ENCODE data around the gene TMEM150C.

Gene TMEM150C

GRCh38 chr4:82469791-82470345, 91.9 kb downstream of the TMEM150C start:
- no peak for DNase-seq

- no peak for DNase-seq
These were observed 94.3 kb downstream of the TMEM150C start for GRCh38 chr4:82467471-82467870.

- DNase-seq: no peak
These were observed 98.6 kb downstream of the TMEM150C start for GRCh38 chr4:82463221-82463620.

GRCh38 chr4:82462415-82462831, 99.4 kb downstream of the TMEM150C start:
- peak; percentile 86 for DNase-seq

- no peak for DNase-seq
These were observed 100.1 kb downstream of the TMEM150C start for GRCh38 chr4:82461710-82462109.

- no peak for DNase-seq
These were observed 103.1 kb downstream of the TMEM150C start for GRCh38 chr4:82458729-82459128.

- no peak for DNase-seq
These were observed 104.5 kb downstream of the TMEM150C start for GRCh38 chr4:82457266-82457665.

- no peak for DNase-seq
These were observed 109.8 kb downstream of the TMEM150C start for GRCh38 chr4:82452026-82452425.

GRCh38 chr4:82450966-82451755, 110.6 kb downstream of the TMEM150C start:
- no peak for DNase-seq

GRCh38 chr4:82447886-82448285, 113.9 kb downstream of the TMEM150C start:
- no peak for DNase-seq

GRCh38 chr4:82439088-82439487, 122.7 kb downstream of the TMEM150C start:
- no peak for DNase-seq

- no peak for DNase-seq
These were observed 124.3 kb downstream of the TMEM150C start for GRCh38 chr4:82437285-82438005.

GRCh38 chr4:82436780-82437179, 125.0 kb downstream of the TMEM150C start:
- DNase-seq: no peak

- no peak for DNase-seq
These were observed 125.7 kb downstream of the TMEM150C start for GRCh38 chr4:82436130-82436529.

GRCh38 chr4:82434949-82435348, 126.8 kb downstream of the TMEM150C start:
- no peak for DNase-seq

GRCh38 chr4:82433791-82434190, 128.0 kb downstream of the TMEM150C start:
- no peak for DNase-seq
